NCI-H187 (cell line): ENCODE results near the gene ZNF17.
"Not testable (repeated sequence)": the region's sequence is repeated elsewhere in the genome, so short reads cannot be mapped to it uniquely, and the experiment has no call there.

ENCODE experiments used
- DNase-seq, 2 experiments: peaks; one replicate each; lab custom pipeline; 2025; lab: John Stamatoyannopoulos, UW

ZNF17 gene

GRCh38 chr19:57410877-57411671, at the start of gene ZNF17:
Gene ZNF17, plus strand, starts transcription at chr19:57411161. Its CDS starts 2,455 bp downstream, at chr19:57413616.
- DNase-seq = peak; percentile 65 to 89

GRCh38 chr19:57362419-57362818, 48.5 kb upstream of the ZNF17 start:
- DNase-seq = no peak

GRCh38 chr19:57362997-57363687, 47.8 kb upstream of the ZNF17 start, which contains the start of the genes TRAPPC2B and ZNF547:
Gene TRAPPC2B, plus strand, starts transcription at chr19:57363551. Its CDS starts 1,283 bp downstream, at chr19:57364834.
Gene ZNF547, plus strand, starts transcription at chr19:57363551. Its CDS starts 5,005 bp downstream, at chr19:57368556.
- DNase-seq = peak; percentile 97 to 98

- DNase-seq = no peak
These were observed 47.2 kb upstream of the ZNF17 start for GRCh38 chr19:57363688-57364181.

GRCh38 chr19:57366776-57367175, 44.2 kb upstream of the ZNF17 start:
- DNase-seq = no peak

GRCh38 chr19:57374179-57374578, 36.8 kb upstream of the ZNF17 start:
- no peak for DNase-seq

GRCh38 chr19:57374647-57375046, 36.3 kb upstream of the ZNF17 start:
- DNase-seq = not testable (repeated sequence)

- no peak for DNase-seq
These were observed 34.8 kb upstream of the ZNF17 start for GRCh38 chr19:57376151-57376550.

- no peak for DNase-seq
These were observed 33.3 kb upstream of the ZNF17 start for GRCh38 chr19:57377498-57378146.

- no peak for DNase-seq
These were observed 30.0 kb upstream of the ZNF17 start for GRCh38 chr19:57380923-57381322.

GRCh38 chr19:57382806-57383488, 28.0 kb upstream of the ZNF17 start:
- DNase-seq = no peak

- DNase-seq = no peak
These were observed 21.7 kb upstream of the ZNF17 start for GRCh38 chr19:57389194-57389729.

GRCh38 chr19:57389730-57390598, 21.0 kb upstream of the ZNF17 start, which contains the start of gene ZNF548:
Gene ZNF548, plus strand, starts transcription at chr19:57389854. Its CDS starts 246 bp downstream, at chr19:57390100.
- DNase-seq = peak; percentile 92

GRCh38 chr19:57395710-57396109, 15.3 kb upstream of the ZNF17 start:
- no peak for DNase-seq

- no peak for DNase-seq
These were observed 12.1 kb upstream of the ZNF17 start for GRCh38 chr19:57398868-57399267.

GRCh38 chr19:57403737-57404563, 7.0 kb upstream of the ZNF17 start:
- no peak for DNase-seq

GRCh38 chr19:57406516-57407123, 4.3 kb upstream of the ZNF17 start:
- DNase-seq = peak in 1 of 2 experiments; percentile 30

GRCh38 chr19:57419439-57419838, 8.5 kb downstream of the ZNF17 start:
- DNase-seq = no peak

GRCh38 chr19:57421037-57421436, 10.1 kb downstream of the ZNF17 start:
- no peak for DNase-seq
